Heart right ventricle (tissue), 16 donors: ENCODE measurements around the gene COMP. TPM values are rescaled to one million over a fixed set of nuclear protein-coding genes. Genes with fewer than 3 reads are reported as not detected.

ENCODE experiments used
- ATAC-seq, 8 donors: fragments of 200-7000 bp; cut with Tn5 transposase; one replicate each; pipeline ENCODE4 v1.9.1; 2020; ENCODE audit warnings: mild to moderate bottlenecking in 8 of 8, moderate library complexity in 8 of 8, moderate number of reproducible peaks in 1 of 8
- DNase-seq, 2 donors: peaks; one replicate each; pipeline ENCODE4 v3.0.0-alpha.2; 2020
- H3K27ac ChIP-seq, 10 donors: fragments of 200-600 bp; sonication (generic) in 2 of 10; one replicate each; pipeline versions ENCODE4 v1.5.0 to v1.8.0; 2020 to 2022; ENCODE audit warnings: mild to moderate bottlenecking in 3 of 10
- H3K27me3 ChIP-seq, 7 donors: fragments of 200-600 bp; one replicate each; pipeline ENCODE4 v1.8.0; 2021 to 2022; ENCODE audit warnings: mild to moderate bottlenecking in 2 of 7
- H3K36me3 ChIP-seq, 9 donors: fragments of 200-600 bp; sonication (generic) in 1 of 9; one replicate each; pipeline versions ENCODE4 v1.5.0 to v1.8.0; 2020 to 2022; ENCODE audit warnings: mild to moderate bottlenecking in 2 of 9
- H3K4me1 ChIP-seq, 9 donors: fragments of 200-600 bp; sonication (generic) in 1 of 9; one replicate each; pipeline versions ENCODE4 v1.5.0 to v1.8.0; 2020 to 2022; ENCODE audit warnings: mild to moderate bottlenecking in 4 of 9
- H3K4me3 ChIP-seq, 10 donors: fragments of 200-600 bp; sonication (generic) in 2 of 10; one replicate each; pipeline versions ENCODE4 v1.5.0 to v1.8.0; 2020 to 2022; ENCODE audit warnings: mild to moderate bottlenecking in 7 of 10, moderate library complexity in 2 of 10
- H3K9me3 ChIP-seq, 11 donors: fragments of 200-600 bp in 10 of 11; sonication (generic) in 2 of 11; one replicate each; pipeline versions ENCODE4 v1.5.0 to v1.8.0; 2013 to 2022; ENCODE audit warnings: mild to moderate bottlenecking in 2 of 11, control low read depth in 1 of 11, moderate library complexity in 1 of 11
- CTCF ChIP-seq, 9 donors: fragments of 200-600 bp; sonication (generic) in 2 of 9; IDR thresholded peaks; one replicate each; pipeline versions ENCODE4 v1.5.0 to v1.8.0; 2021 to 2022; ENCODE audit warnings: antibody characterized with exemption in 9 of 9, mild to moderate bottlenecking in 5 of 9, moderate library complexity in 1 of 9
- WGBS, 2 donors: extraction: QIAGEN DNeasy Blood & Tissue Kit; methylation state at CpG; one replicate each; pipeline ENCODE4 v1.1.7; 2013; ENCODE audit warnings: inconsistent platforms in 1 of 2; 5-methylcytosine and 5-hydroxymethylcytosine counted together
- intact Hi-C, 10 donors: fragments of 100-400 bp; cut with DNase I; formaldehyde crosslinking; loops; one replicate each; pipeline versions ENCODE4 v1.11.1 to v1.14.2; 2022
- polyA plus RNA-seq, 2 donors: library from polyadenylated mRNA; stranded (reverse); fragments of 200-250 nt; gene quantifications; one replicate each; pipeline ENCODE4 v1.2.3, GENCODE V29; 2013
- total RNA-seq, 10 donors: library from RNA; stranded (reverse); fragmentation: NEBNext Ultra II Directional in 3 of 10; extraction: Animal tissue kit (Norgen Biotek cat#: 25700) in 3 of 10; gene quantifications; one replicate each; pipeline versions ENCODE4 v1.2.1 to v1.2.4, GENCODE V29; 2021 to 2023
- donor health status: Arrhythmogenic right ventricular cardiomyopathy.
- donor health status: ischemic (EF 13 %, LVEDD 7.1; RV severe dilation, severe dysfunction).
- donor health status: healthy with polysubstance abuse.
- donor health status: DM: no; HTN: yes; CAD: no.
- donor health status: DM: no; HTN: no; CAD: no.
- donor health status: ischemic (EF 25% LVEDD 6.9; RV normal size, moderate dysfunction).
- donor health status: ischemic (EF 25% LVEDD 5.7; RV mildly dilated, moderate dysfunction).
- donor health status: healthy.
- donor health status: DM: yes; HTN: yes; CAD: no.
- donor health status: Ischemic cardiomyopathy.
- donor health status: ischemic (EF 35%, LVEDD 5.7; RV mildly dilated, moderate dysfunction).
- donor health status: nonischemic (EF 11% LVEDD 7.7; RV severe dilation, severe dysfunction).
- donor health status: DM: yes; HTN: yes; CAD: no.
- donor health status: PGD.
- donor health status: ischemic (EF 29% LVEDD 5.4; RV normal size, mild dysfunction).
- donor health status: nonischemic (EF 23%, LVEDD 6.1; RV moderate dilation, normal function).

Gene COMP
- total and polyA plus RNA-seq, 12 donors = 0.13 to 5.9 (median 0.43) TPM; not detected in 2

- Histone ChIP-seq H3K4me3 (no peak overlapping the region), H3K36me3 (no peaks in the 10 kb centered on the region), H3K27me3 (peaks cover 8 to 91% (median 76%) of the 10 kb centered on the region in 7 donors), H3K4me1 (peaks cover 0 to 10% (median 4%) of the 10 kb centered on the region in 9 donors), H3K9me3 (no peaks in the 10 kb centered on the region), H3K27ac (no peak overlapping the region)
- DNase-seq = no peak
- TF ChIP-seq CTCF (IDR thresholded peaks at IDR 0.05) = no peak
- 72 to 73% methylated on average over 2 of the region's 2 CpGs for WGBS, 2 donors
- no peak for ATAC-seq
- intact Hi-C loops = no loop called here
These were observed 5.1 kb upstream of the COMP start for GRCh38 chr19:18796239-18796638.

GRCh38 chr19:18795540-18795939, 4.4 kb upstream of the COMP start:
- Histone ChIP-seq H3K4me3 (no peak overlapping the region), H3K9me3 (no peaks in the 10 kb centered on the region), H3K27ac (no peak overlapping the region), H3K36me3 (no peaks in the 10 kb centered on the region), H3K4me1 (peaks cover 3 to 16% (median 8%) of the 10 kb centered on the region in 9 donors), H3K27me3 (peaks cover 15 to 93% (median 83%) of the 10 kb centered on the region in 7 donors)
- intact Hi-C loops = no loop called here
- ATAC-seq = peak in 6 of 8 donors; percentile 18 to 78 (median 42)
- 7 to 12% methylated on average over 21 of the region's 21 CpGs for WGBS, 2 donors
- no peak for DNase-seq
- TF ChIP-seq CTCF (IDR thresholded peaks at IDR 0.05) = no peak

DNA sequence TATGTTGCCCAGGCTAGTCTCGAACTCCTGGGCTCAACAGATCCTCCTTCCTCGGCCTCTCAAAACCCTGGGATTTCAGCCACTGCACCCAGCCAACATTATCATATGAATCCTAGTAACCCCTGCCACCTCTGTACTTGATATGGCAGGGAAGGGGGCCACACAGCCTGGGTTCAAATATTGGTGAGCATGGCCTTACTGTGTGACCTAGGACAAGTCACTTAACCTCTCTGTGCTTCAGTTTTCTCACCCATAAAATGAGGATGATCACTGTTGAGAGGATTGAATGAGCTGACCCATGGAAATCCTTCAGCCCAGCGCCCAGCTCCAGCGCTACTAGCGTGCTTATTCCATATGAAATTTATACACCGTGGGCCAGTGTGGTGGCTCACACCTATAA, 3.6 kb upstream of the COMP start:
- intact Hi-C loops = no loop called here
- no peak for ATAC-seq
- DNase-seq = no peak
- 94 to 97% methylated on average over 6 of the region's 6 CpGs for WGBS, 2 donors
- Histone ChIP-seq H3K36me3 (no peaks in the 10 kb centered on the region), H3K27me3 (peaks cover 22 to 95% (median 91%) of the 10 kb centered on the region in 7 donors), H3K4me1 (peaks cover 8 to 25% (median 16%) of the 10 kb centered on the region in 9 donors), H3K4me3 (no peak overlapping the region), H3K9me3 (no peaks in the 10 kb centered on the region), H3K27ac (no peak overlapping the region)
- TF ChIP-seq CTCF (IDR thresholded peaks at IDR 0.05) = no peak

GRCh38 chr19:18794029-18794313, 2.9 kb upstream of the COMP start:
- Histone ChIP-seq H3K27me3 (peaks cover 29 to 99% (median 95%) of the 10 kb centered on the region in 7 donors), H3K4me1 (peaks cover 8 to 32% (median 22%) of the 10 kb centered on the region in 9 donors), H3K9me3 (no peaks in the 10 kb centered on the region), H3K27ac (no peak overlapping the region), H3K4me3 (no peak overlapping the region), H3K36me3 (no peaks in the 10 kb centered on the region)
- WGBS, 2 donors = 64 to 74% methylated on average over 5 of the region's 5 CpGs
- DNase-seq (no peak), ATAC-seq (no peak)
- intact Hi-C loops = no loop called here
- TF ChIP-seq CTCF (IDR thresholded peaks at IDR 0.05) = no peak
